RWPE2 (cell line): ENCODE results near the gene LRRN2.
A peak's percentile ranks its signal among the peaks of the same experiment; 100 is the strongest.

Experiments
- ATAC-seq: fragments of 200-7000 bp; cut with Tn5 transposase; 3 replicates; pipeline ENCODE4 v1.9.1; 2021; ENCODE audit warnings: low read depth
- DNase-seq: peaks from one replicate; pipeline ENCODE4 v3.0.0-alpha.2; 2020; ENCODE audit warnings: low spot score
- H3K27ac ChIP-seq: fragments of 450-650 bp; 2 replicates; pipeline ENCODE4 v1.5.1; 2017; ENCODE audit warnings: mild to moderate bottlenecking; ENCODE audit not compliant: poor library complexity, severe bottlenecking
- H3K27me3 ChIP-seq: fragments of 250-450 bp; sonication (Bioruptor Pico); 2 replicates; pipeline ENCODE4 v1.5.1; 2021; ENCODE audit warnings: mild to moderate bottlenecking, moderate library complexity; ENCODE audit not compliant: insufficient read depth, poor library complexity, severe bottlenecking
- H3K36me3 ChIP-seq: fragments of 250-450 bp; sonication (Bioruptor Pico); 2 replicates; pipeline ENCODE4 v1.5.1; 2020; ENCODE audit warnings: low read depth, mild to moderate bottlenecking, moderate library complexity
- H3K4me1 ChIP-seq: fragments of 250-450 bp; sonication (Bioruptor Pico); 2 replicates; pipeline ENCODE4 v1.5.1; 2021; ENCODE audit warnings: mild to moderate bottlenecking, moderate library complexity; ENCODE audit not compliant: insufficient read depth, poor library complexity, severe bottlenecking
- H3K4me3 ChIP-seq: fragments of 250-450 bp; sonication (Bioruptor Pico); 2 replicates; pipeline ENCODE4 v1.5.1; 2021; ENCODE audit warnings: mild to moderate bottlenecking, moderate library complexity; ENCODE audit not compliant: severe bottlenecking
- H3K9me3 ChIP-seq: fragments of 250-450 bp; sonication (Bioruptor Pico); 2 replicates; pipeline ENCODE4 v1.5.1; 2021; ENCODE audit warnings: mild to moderate bottlenecking, moderate library complexity; ENCODE audit not compliant: severe bottlenecking
- TF ChIP-seq, protein P1 (sequence below): fragments of 450-650 bp; IDR thresholded peaks from one replicate; pipeline ENCODE4 v1.5.1; 2017; ENCODE audit warnings: mild to moderate bottlenecking, moderate library complexity; ENCODE audit not compliant: poor library complexity, severe bottlenecking

Gene LRRN2

DNA sequence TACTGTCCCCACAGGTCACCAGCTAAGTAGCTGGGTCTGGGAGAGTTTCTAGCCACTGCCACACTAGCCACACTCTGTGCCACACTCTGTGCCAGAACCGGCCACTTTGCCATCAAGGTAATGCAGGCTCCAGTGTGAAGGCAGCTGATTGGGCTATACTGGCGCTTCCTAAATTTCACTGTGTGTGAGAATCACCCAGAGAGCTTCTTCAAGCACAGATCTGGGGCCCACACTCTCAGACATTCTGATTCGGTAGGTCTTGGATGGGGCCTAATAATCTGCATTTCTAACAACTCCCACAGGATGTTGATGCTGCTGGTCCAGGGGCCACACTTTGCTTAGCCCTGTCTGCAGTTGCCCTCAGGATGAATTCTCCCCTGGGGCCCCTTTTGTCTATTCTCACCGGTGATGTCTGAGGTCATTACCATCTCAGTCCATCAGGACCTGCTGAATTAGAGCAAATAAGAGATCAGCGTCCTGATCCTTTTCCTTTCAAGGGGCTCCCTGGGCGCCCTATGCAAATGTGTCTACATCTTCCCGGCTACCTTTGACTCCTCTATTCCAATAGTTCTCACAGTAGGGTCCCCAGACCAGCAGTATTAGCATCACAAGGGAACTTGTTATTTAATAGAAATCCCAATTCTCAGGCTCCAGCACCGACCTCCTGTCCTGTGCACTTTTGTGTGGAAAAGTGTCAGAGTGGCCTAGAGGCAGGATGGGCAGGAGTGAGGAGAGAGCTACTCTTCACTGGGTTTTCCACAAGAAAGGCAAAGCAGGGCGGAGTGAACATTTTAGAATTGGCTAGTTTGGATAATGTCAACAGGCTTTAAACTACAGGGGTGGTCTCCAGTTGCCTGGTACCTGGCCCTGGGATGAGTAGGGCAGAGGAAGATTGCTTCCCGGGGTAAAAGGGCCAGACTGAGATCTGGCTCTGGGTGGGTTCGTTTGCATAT, 24.7 kb upstream of the LRRN2 start:
- Histone ChIP-seq H3K4me1 (peaks cover 9% of the 10 kb centered on the region), H3K9me3 (no peaks in the 10 kb centered on the region), H3K4me3 (no peak overlapping the region), H3K27me3 (no peaks in the 10 kb centered on the region), H3K27ac (no peak overlapping the region), H3K36me3 (no peaks in the 10 kb centered on the region)
- ATAC-seq (no peak), DNase-seq (no peak)
- TF ChIP-seq, protein P1, sequence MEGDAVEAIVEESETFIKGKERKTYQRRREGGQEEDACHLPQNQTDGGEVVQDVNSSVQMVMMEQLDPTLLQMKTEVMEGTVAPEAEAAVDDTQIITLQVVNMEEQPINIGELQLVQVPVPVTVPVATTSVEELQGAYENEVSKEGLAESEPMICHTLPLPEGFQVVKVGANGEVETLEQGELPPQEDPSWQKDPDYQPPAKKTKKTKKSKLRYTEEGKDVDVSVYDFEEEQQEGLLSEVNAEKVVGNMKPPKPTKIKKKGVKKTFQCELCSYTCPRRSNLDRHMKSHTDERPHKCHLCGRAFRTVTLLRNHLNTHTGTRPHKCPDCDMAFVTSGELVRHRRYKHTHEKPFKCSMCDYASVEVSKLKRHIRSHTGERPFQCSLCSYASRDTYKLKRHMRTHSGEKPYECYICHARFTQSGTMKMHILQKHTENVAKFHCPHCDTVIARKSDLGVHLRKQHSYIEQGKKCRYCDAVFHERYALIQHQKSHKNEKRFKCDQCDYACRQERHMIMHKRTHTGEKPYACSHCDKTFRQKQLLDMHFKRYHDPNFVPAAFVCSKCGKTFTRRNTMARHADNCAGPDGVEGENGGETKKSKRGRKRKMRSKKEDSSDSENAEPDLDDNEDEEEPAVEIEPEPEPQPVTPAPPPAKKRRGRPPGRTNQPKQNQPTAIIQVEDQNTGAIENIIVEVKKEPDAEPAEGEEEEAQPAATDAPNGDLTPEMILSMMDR: no peak

DNA sequence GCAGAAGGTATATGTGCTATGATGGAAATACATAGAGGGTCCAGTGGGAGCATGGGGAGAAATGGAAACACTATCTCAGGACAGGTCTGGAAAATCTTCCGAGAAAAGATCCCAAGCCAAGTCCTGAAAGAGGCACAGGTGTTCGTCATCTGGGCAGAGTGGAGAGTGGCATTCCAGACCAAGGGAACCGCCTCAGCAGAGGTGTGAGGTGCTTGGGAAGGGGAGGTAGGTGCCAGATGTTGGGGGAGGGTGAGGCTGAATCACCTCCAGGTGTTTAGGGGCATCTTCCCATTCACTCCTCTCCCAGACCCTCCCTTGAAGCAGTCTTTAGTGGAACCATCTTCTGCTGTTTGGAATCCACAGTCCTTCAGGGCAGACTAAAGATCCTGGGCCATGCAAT, 23.5 kb upstream of the LRRN2 start:
- Histone ChIP-seq H3K27ac (peak overlapping the region; percentile 58), H3K36me3 (no peaks in the 10 kb centered on the region), H3K4me3 (no peak overlapping the region)

DNA sequence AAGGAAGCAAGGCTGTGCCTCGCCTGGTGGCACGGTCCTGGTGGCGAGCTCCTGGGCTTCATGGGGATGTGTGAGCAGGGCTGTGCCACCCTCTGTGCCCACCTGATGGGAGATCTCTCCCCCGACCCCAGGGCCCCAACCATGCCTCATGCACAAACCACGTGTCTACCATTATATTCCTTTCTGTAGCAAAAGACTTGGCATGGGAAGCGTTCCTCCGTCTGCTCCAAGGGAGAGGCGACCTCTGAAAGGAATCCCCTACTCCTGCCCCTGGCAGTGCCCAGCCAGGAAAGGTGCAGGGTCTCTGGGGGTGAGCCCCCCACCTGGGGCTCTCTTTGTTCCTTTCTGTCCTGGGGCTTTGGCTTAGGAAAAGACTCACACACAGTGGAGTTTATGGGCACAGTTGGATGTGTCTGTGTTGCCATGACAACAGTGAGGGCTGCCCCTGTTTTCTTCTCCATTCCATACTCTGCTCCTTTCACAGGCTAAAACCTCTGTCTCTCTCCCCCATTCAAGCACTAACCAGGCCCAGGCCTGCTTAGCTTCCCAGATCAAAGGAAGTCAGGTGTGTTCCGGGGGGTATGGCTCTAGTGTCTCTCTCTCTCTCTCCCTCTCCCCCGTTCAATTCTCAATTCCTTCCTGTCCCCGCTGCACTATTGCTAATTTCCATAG, 21.4 kb upstream of the LRRN2 start:
- ATAC-seq: no peak

More for the DNA sequence above, 23.5 kb upstream of the LRRN2 start:
- no peaks in the 10 kb centered on the region for H3K9me3 ChIP-seq
- TF ChIP-seq, protein P1: no peak
- no peaks in the 10 kb centered on the region for H3K27me3 ChIP-seq
- H3K4me1 ChIP-seq: peaks cover 9% of the 10 kb centered on the region
- DNase-seq: no peak
- no peak for ATAC-seq

DNA sequence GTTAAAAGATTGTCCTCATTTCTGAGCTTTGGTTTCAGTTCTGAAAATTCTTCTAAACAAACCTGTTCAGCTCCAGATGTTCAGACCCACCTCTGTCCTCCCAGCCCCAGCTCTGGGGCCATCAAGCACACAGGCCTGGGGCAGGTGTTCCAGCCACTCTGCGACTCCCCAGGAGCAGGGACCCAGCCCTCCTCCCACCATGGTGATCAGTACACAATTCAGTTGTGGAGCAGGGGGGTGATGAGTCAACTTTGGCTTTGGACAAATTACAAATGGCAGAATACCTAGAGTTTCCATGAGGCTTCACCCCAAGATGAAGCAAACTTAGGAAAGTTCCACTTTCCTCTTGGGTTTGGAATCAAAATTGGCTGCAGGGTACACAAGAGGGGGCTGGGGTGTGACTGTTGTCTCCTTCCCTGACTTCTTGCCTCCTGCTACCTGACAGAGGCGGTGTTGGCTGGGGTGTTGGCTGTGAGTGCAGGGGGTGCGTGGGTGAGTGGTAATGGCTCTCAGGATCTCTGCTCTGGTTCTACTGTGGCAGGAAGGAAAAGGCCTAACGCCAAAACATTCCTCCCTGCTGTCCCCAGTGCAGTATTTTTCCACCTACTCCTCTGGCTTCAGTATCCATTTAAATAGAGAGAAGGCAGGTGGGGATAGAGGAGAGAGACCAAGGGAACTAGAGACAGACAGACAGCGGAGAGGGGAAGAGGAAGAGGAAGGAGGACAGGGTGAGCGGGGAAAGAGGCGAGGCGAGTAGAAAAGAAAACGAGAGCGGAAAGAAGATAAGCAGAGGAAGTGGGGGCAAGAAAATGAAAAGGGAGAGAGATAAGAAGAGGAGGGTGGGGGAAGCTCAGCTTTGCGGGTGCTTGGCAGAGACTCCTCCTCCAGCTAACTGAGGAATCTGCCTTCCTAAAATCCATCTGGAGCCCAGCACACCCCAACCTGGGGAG, 20.6 kb upstream of the LRRN2 start:
- ATAC-seq (no peak), DNase-seq (no peak)
- Histone ChIP-seq H3K27me3 (no peaks in the 10 kb centered on the region), H3K27ac (no peak overlapping the region), H3K9me3 (no peaks in the 10 kb centered on the region), H3K4me1 (peaks cover 9% of the 10 kb centered on the region), H3K36me3 (no peaks in the 10 kb centered on the region), H3K4me3 (no peak overlapping the region)
- TF ChIP-seq, protein P1: no peak

More for the DNA sequence above, 21.4 kb upstream of the LRRN2 start:
- Histone ChIP-seq H3K4me3 (no peak overlapping the region), H3K9me3 (no peaks in the 10 kb centered on the region), H3K27me3 (no peaks in the 10 kb centered on the region), H3K36me3 (no peaks in the 10 kb centered on the region), H3K4me1 (peaks cover 9% of the 10 kb centered on the region), H3K27ac (no peak overlapping the region)
- TF ChIP-seq, protein P1: no peak
- DNase-seq: no peak
